Skeletal muscle satellite cell (primary cell): ENCODE data around the gene SUFU.

Experiments used
- H3K27me3 ChIP-seq: 2 replicates; pipeline ENCODE4 v1.7.0; 2013; ENCODE audit warnings: low read length; ENCODE audit not compliant: control insufficient read depth, insufficient read depth
- H3K36me3 ChIP-seq: 2 replicates; pipeline ENCODE4 v1.7.0; 2013; ENCODE audit warnings: mild to moderate bottlenecking, control low read depth, low read length; ENCODE audit not compliant: insufficient read depth
- H3K4me1 ChIP-seq: 2 replicates; pipeline ENCODE4 v1.7.0; 2013; ENCODE audit warnings: low read length; ENCODE audit not compliant: control insufficient read depth, insufficient read depth
- H3K4me2 ChIP-seq: 2 replicates; pipeline ENCODE4 v1.7.0; 2013; ENCODE audit warnings: mild to moderate bottlenecking, low read length
- H3K4me3 ChIP-seq: 2 replicates; pipeline ENCODE4 v1.7.0; 2013; ENCODE audit warnings: low read length
- H3K9ac ChIP-seq: 2 replicates; pipeline ENCODE4 v1.7.0; 2013; ENCODE audit warnings: mild to moderate bottlenecking, low read depth, low read length, moderate library complexity
- H3K9me3 ChIP-seq: replicated peaks from 2 replicates; pipeline ENCODE4 v1.7.0; 2013; ENCODE audit warnings: mild to moderate bottlenecking, control low read depth, low read length

The SUFU gene

GRCh38 chr10:102616066-102616770 is 112.4 kb downstream of the SUFU start:
- no peak overlapping the region for H3K4me2 ChIP-seq
- no peak overlapping the region for H3K9ac ChIP-seq
- H3K27me3 ChIP-seq: no peaks in the 10 kb centered on the region
- peaks cover 47% of the 10 kb centered on the region for H3K4me1 ChIP-seq
- H3K4me3 ChIP-seq: no peak overlapping the region
- H3K9me3 ChIP-seq: no peaks in the 10 kb centered on the region
- H3K36me3 ChIP-seq: peaks cover 4% of the 10 kb centered on the region

DNA sequence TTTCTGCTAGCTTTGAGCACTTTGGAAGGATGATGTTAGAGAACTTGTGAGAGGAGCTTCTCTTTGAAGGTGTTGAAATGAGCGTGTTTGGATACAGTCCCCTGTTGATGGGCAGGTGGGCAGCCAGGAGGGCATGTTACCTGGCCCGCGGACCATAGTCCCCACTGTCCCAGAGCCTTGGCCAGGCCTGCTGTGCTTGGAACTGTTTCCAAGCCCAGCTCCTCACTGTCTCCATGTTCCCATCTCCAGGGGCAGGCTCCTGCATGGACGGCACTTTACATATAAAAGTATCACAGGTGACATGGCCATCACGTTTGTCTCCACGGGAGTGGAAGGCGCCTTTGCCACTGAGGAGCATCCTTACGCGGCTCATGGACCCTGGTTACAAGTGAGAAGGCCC is 113.3 kb downstream of the SUFU start:
- no peak overlapping the region for H3K4me2 ChIP-seq
- H3K27me3 ChIP-seq: no peaks in the 10 kb centered on the region
- peaks cover 47% of the 10 kb centered on the region for H3K4me1 ChIP-seq
- no peak overlapping the region for H3K4me3 ChIP-seq
- peaks cover 4% of the 10 kb centered on the region for H3K36me3 ChIP-seq
- no peaks in the 10 kb centered on the region for H3K9me3 ChIP-seq
- H3K9ac ChIP-seq: no peak overlapping the region

DNA sequence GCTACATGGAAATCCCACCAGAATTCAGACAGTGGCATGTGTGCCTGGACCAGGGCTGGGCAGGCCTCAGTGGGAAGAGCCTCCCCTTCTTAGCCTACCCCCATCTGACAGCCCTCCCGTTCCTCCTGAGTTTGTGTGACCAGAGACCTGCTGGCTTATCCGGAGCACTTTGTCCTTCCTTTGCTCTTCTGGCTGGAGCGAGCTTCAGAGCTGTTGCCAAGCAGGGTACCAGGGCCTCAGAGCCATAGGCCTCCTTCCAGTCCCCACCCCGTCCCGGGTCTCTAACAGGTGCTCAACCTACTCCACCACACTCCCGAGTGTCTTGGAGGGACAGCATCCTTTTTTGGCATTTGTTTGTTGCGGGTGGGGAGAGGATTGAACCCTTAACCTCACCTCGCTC is 114.0 kb downstream of the SUFU start:
- Histone ChIP-seq H3K4me3 (no peak overlapping the region), H3K36me3 (peaks cover 4% of the 10 kb centered on the region), H3K9me3 (no peaks in the 10 kb centered on the region), H3K27me3 (no peaks in the 10 kb centered on the region), H3K4me1 (peaks cover 44% of the 10 kb centered on the region), H3K9ac (no peak overlapping the region), H3K4me2 (no peak overlapping the region)

DNA sequence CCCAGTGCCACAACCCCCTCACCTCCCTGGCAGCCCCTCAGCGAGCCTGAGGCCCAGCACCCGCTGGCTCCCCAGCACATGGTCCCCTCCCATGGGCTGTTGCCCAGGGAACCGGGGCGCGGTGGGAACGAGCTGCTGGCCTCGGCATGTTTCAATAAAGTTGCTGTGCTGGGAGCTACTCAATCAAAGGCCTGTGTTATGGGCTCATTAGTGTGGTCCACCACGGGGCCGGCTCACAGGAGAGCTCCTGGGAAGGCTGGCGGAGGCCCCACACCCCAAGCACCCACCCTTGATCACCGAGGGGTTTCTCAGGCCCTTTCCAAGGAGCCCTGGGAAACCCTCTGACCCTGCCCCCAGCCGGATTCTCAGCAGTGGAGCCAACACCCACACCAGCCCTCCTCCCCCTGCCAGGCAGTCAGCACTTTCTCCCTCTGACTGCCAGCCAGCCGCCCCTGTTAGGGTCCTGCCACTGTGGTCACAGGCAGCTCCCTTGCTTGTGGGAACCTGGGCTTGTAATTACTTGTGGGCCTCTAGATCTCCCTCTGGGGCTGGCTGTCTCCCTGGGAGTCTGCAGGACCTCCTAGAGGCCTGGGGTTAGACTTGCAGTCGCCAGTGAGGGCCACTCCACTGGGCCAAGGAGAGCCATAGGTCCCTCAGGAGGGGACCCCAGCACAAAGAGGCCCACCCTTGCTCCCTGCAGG is 115.7 kb downstream of the SUFU start:
- H3K9ac ChIP-seq: peak overlapping the region; percentile 46

DNA sequence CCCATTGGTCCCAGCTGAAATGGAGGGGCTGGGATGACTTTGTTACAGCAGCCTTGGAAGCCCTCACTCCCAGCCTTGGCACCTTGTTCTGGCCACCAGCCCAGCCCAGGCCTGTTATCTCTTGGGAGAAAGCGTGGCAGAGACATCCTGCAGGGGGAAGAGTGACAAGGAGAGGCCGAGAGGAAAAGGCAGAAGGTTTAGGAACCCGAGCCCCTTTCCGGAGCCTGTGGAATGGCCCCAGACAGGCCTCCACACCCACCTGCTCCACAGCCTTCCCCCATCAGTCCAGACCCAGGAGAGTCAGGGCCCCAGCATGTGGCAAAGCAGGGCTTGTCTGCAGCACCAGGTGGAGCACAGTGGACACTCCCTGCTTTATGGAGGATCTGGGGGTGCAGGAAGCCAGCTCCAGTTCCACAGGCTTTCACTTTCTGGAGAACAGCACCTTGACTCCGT is 116.4 kb downstream of the SUFU start:
- H3K4me2 ChIP-seq: peak overlapping the region; percentile 62
- H3K4me1 ChIP-seq: peaks cover 48% of the 10 kb centered on the region
- no peaks in the 10 kb centered on the region for H3K27me3 ChIP-seq
- no peaks in the 10 kb centered on the region for H3K9me3 ChIP-seq
- peak overlapping the region; percentile 37 for H3K4me3 ChIP-seq
- H3K9ac ChIP-seq: peak overlapping the region; percentile 46
- peaks cover 4% of the 10 kb centered on the region for H3K36me3 ChIP-seq

More for the DNA sequence above, 115.7 kb downstream of the SUFU start:
- Histone ChIP-seq H3K4me2 (peak overlapping the region; percentile 62), H3K4me1 (peaks cover 44% of the 10 kb centered on the region), H3K36me3 (peaks cover 4% of the 10 kb centered on the region), H3K27me3 (no peaks in the 10 kb centered on the region), H3K9me3 (no peaks in the 10 kb centered on the region), H3K4me3 (no peak overlapping the region)

- H3K4me2 ChIP-seq: peak overlapping the region; percentile 62
- peaks cover 50% of the 10 kb centered on the region for H3K4me1 ChIP-seq
- H3K27me3 ChIP-seq: no peaks in the 10 kb centered on the region
- H3K4me3 ChIP-seq: peak overlapping the region; percentile 37
- peak overlapping the region; percentile 43 for H3K9ac ChIP-seq
- peaks cover 4% of the 10 kb centered on the region for H3K36me3 ChIP-seq
- no peaks in the 10 kb centered on the region for H3K9me3 ChIP-seq
Observed at GRCh38 chr10:102620591-102621442, 117.0 kb downstream of the SUFU start.

GRCh38 chr10:102621443-102622325 is 117.9 kb downstream of the SUFU start:
- no peaks in the 10 kb centered on the region for H3K27me3 ChIP-seq
- H3K4me3 ChIP-seq: peak overlapping the region; percentile 34
- peaks cover 4% of the 10 kb centered on the region for H3K36me3 ChIP-seq
- H3K9ac ChIP-seq: peak overlapping the region; percentile 43
- H3K4me1 ChIP-seq: peaks cover 46% of the 10 kb centered on the region
- H3K4me2 ChIP-seq: peak overlapping the region; percentile 62
- H3K9me3 ChIP-seq: no peaks in the 10 kb centered on the region

GRCh38 chr10:102624094-102624493 is 120.3 kb downstream of the SUFU start:
- H3K36me3 ChIP-seq: no peaks in the 10 kb centered on the region
- no peaks in the 10 kb centered on the region for H3K9me3 ChIP-seq
- no peak overlapping the region for H3K9ac ChIP-seq
- peaks cover 65% of the 10 kb centered on the region for H3K4me1 ChIP-seq
- H3K27me3 ChIP-seq: no peaks in the 10 kb centered on the region
- no peak overlapping the region for H3K4me3 ChIP-seq
- H3K4me2 ChIP-seq: no peak overlapping the region

DNA sequence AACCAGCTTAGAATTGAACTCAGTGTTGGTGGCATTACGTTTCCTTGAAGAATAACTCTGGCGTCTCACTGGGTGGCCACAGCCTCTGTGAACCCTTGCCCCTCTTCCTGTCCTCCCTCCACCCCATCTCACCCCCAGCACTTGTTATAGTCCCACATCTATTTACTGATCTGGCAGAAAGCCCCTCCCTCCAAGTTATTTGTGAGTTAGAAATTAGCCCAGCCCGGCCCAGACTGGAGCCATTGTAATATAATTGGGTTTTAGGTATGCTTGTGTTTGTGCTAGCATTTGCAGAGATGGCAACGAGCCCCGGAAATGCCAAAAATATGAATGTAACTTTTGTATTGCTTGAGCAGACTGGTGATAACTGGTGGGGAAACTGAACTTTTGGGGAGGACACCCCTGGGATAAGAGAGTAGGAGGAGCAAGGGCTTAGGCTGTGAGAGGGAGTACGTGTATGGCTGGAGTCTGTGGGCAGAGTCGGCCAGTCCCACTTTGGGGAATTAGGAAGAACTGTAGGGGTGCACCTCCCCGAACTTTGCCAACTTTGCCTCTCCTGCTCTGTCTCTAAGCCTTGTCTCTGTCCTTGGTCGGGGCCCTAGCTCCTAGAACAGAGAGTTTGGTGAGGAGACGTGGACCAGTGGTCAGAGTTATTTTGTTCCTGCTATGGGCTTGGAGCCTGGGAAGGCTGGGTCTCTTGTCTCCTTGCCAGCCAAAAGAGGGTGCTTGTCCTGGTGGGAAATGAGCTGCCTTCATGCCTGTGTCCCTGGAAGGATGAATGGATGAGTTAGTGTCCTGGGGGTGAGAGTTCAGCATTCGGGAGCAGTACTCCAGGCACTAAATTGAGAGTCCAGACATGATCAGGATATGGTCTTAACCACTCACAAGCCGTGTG is 121.2 kb downstream of the SUFU start:
- no peaks in the 10 kb centered on the region for H3K27me3 ChIP-seq
- H3K9ac ChIP-seq: no peak overlapping the region
- no peaks in the 10 kb centered on the region for H3K9me3 ChIP-seq
- H3K36me3 ChIP-seq: no peaks in the 10 kb centered on the region
- H3K4me2 ChIP-seq: no peak overlapping the region
- peaks cover 65% of the 10 kb centered on the region for H3K4me1 ChIP-seq
- H3K4me3 ChIP-seq: no peak overlapping the region

DNA sequence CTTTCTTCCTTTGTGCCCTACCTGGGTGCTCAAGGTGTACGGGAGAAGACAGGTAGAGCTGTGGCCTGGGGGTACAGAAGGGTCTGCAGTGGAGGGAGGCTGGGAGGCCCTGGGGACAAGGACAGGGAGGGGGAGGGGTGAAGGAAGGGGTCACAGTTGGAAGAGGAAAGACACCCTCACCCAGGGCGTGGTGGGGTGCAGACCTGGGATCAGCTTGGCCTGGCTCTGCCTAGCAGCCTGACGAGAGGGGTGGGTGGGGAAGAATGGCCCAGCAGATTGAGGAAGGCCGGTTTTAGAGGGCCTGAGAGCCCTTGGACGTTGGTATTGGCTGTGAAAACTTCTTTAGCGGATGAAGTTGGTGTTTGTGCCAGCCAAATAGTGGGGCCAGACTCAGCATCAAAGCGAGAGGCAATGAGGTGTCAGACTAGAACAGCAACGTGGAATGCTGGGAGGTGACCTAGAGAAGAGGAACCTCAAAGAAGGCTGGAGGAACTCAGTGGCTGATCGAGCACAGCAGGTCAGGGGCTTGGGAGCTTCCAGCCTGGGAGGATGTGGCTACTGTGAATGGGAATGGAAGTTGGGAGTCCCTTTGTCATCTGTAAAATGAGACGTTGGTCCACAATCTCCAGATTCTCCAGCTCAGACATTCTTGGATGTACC is 122.4 kb downstream of the SUFU start:
- Histone ChIP-seq H3K4me2 (no peak overlapping the region), H3K36me3 (no peaks in the 10 kb centered on the region), H3K4me1 (peaks cover 65% of the 10 kb centered on the region), H3K9ac (no peak overlapping the region), H3K4me3 (no peak overlapping the region), H3K27me3 (no peaks in the 10 kb centered on the region), H3K9me3 (no peaks in the 10 kb centered on the region)
